ENCODE results near the gene PEX16. TPM values are rescaled to one million over a fixed set of nuclear protein-coding genes. Genes with fewer than 3 reads are reported as not detected.

Gene PEX16
- polyA plus RNA-seq, 3 donors from 2014 or later: 51.0 to 69.9 (median 51.2) TPM

DNA sequence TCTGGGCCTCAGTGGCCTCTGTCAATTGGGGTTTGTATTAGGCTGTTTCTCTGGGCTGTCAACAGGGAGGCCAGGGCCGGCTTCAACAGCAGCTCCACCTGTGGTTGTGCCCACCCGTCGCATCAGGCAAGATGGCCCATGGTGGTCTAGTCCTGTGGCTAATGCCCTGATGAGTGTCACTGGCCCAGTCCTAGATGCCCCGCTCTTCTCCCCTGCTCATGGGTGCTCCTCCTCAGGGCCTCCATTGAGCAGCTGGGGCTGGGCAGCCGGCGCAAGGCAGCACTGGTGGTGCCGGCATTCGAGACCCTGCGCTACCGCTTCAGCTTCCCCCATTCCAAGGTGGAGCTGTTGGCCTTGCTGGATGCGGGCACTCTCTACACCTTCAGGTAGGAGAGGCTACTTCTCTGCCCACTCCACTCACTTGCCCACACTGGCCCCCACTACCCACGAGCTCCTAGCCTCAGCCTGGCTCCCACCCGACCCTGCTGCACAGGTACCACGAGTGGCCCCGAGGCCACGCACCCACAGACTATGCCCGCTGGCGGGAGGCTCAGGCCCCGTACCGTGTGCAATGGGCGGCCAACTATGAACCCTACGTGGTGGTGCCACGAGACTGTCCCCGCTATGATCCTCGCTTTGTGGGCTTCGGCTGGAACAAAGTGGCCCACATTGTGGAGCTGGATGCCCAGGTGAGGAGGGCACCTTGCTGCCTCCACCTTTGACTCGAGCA lies 10.2 kb upstream of the PEX16 start:
- H3K9me3 Mint-ChIP-seq: no peaks in the 10 kb centered on the region
- peaks cover 10 to 19% (median 12%) of the 10 kb centered on the region in 3 donors for H3K27me3 Mint-ChIP-seq (ENCODE audit: low read depth in 3 of 3)
- DNase-seq: no peak
- H3K36me3 Mint-ChIP-seq: peaks cover 3 to 6% (median 4%) of the 10 kb centered on the region in 3 donors
- H3K4me3 Mint-ChIP-seq: no peak overlapping the region
- peaks cover 48 to 49% of the 10 kb centered on the region in 2 donors for H3K4me1 Mint-ChIP-seq
- H3K27ac Mint-ChIP-seq: peak overlapping the region in 5 of 6 donors; percentile 28 to 83 (median 50)

GRCh38 chr11:45927332-45927683 lies 9.6 kb upstream of the PEX16 start:
- DNase-seq: no peak
- H3K27me3 Mint-ChIP-seq (ENCODE audit: low read depth in 3 of 3): peaks cover 10 to 19% (median 12%) of the 10 kb centered on the region in 3 donors
- H3K9me3 Mint-ChIP-seq: no peaks in the 10 kb centered on the region
- H3K4me3 Mint-ChIP-seq: no peak overlapping the region
- H3K36me3 Mint-ChIP-seq: peaks cover 3 to 6% (median 4%) of the 10 kb centered on the region in 3 donors
- H3K4me1 Mint-ChIP-seq: peaks cover 43 to 47% of the 10 kb centered on the region in 2 donors
- H3K27ac Mint-ChIP-seq: peak overlapping the region in 4 of 6 donors; percentile 36 to 83 (median 59)

DNA sequence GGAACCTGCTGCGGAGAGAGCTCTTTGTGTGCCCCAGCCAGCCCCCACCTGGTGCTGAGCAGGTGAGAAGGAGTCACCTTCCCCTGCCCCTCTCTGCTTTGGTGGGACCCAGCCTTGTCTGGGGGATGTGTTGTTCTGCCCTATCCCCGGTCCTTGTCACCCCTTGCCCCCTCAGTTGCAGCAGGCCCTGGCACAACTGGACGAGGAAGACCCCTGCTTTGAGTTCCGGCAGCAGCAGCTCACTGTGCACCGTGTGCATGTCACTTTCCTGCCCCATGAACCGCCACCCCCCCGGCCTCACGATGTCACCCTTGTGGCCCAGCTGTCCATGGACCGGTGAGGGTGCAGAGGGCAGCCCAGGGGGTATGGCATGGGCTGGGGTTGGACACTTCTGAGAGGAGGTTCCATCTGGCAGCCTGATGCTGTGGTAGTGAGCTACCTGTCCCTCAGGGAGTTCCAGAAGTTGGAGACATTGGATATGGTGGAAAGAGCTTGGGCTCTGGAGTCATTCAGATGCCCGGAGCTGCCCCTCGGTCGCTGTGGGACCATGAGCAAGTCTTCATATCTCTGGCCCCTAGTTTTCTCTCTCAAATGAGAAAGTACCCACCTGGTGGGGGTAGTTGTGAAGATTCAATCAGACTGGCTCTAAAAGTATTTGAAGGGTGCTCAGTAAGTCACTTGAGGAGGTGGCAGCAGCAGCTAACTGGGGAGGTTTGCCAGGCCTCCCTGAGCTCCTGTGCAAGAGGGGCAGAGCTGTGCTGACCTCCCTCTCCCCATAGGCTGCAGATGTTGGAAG lies 9.1 kb upstream of the PEX16 start:
- Mint-ChIP-seq H3K4me1 (peaks cover 42 to 47% of the 10 kb centered on the region in 2 donors), H3K9me3 (no peaks in the 10 kb centered on the region), H3K4me3 (no peak overlapping the region), H3K27ac (peak overlapping the region in 3 of 6 donors; percentile 30 to 68 (median 50)), H3K36me3 (peaks cover 3 to 6% (median 4%) of the 10 kb centered on the region in 3 donors), H3K27me3 (ENCODE audit: low read depth in 3 of 3) (peaks cover 6 to 19% (median 13%) of the 10 kb centered on the region in 3 donors)
- DNase-seq: no peak

DNA sequence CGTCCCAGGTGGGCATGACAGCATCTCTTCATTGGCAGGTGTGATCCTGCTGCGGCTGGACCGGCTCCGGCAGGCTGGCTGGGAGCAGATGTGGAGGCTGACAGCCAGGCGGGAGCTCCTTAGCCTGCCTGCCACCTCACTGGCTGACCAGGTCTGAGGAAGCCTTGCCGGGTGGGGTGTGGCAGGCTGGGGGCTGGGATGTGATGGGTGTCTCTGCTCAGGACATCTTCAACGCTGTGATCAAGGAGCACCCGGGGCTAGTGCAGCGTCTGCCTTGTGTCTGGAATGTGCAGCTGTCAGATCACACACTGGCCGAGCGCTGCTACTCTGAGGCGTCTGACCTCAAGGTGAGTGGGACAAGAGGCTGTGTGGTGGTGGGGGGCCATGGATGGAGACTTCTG lies 8.3 kb upstream of the PEX16 start:
- no peak overlapping the region for H3K27ac Mint-ChIP-seq
- DNase-seq: no peak
- no peaks in the 10 kb centered on the region for H3K9me3 Mint-ChIP-seq
- H3K27me3 Mint-ChIP-seq (ENCODE audit: low read depth in 3 of 3): peaks cover 6 to 17% (median 17%) of the 10 kb centered on the region in 3 donors
- H3K4me3 Mint-ChIP-seq: peak overlapping the region in 1 of 5 donors; percentile 29
- H3K36me3 Mint-ChIP-seq: peaks cover 0 to 4% (median 0%) of the 10 kb centered on the region in 3 donors
- peaks cover 34 to 45% of the 10 kb centered on the region in 2 donors for H3K4me1 Mint-ChIP-seq

- no peak for DNase-seq
- Mint-ChIP-seq H3K4me1 (peaks cover 30 to 43% of the 10 kb centered on the region in 2 donors), H3K9me3 (no peaks in the 10 kb centered on the region), H3K4me3 (peak overlapping the region in 1 of 5 donors; percentile 29), H3K27me3 (ENCODE audit: low read depth in 3 of 3) (peaks cover 6 to 17% (median 17%) of the 10 kb centered on the region in 3 donors), H3K36me3 (peaks cover 0 to 4% (median 0%) of the 10 kb centered on the region in 3 donors), H3K27ac (no peak overlapping the region)
Measured at GRCh38 chr11:45925550-45925949, 7.9 kb upstream of the PEX16 start.

GRCh38 chr11:45924927-45925326 lies 7.2 kb upstream of the PEX16 start:
- H3K27ac Mint-ChIP-seq: no peak overlapping the region
- no peak for DNase-seq
- H3K9me3 Mint-ChIP-seq: no peaks in the 10 kb centered on the region
- H3K4me3 Mint-ChIP-seq: no peak overlapping the region
- H3K36me3 Mint-ChIP-seq: peaks cover 0 to 4% (median 0%) of the 10 kb centered on the region in 3 donors
- H3K4me1 Mint-ChIP-seq: peaks cover 23 to 38% of the 10 kb centered on the region in 2 donors
- H3K27me3 Mint-ChIP-seq (ENCODE audit: low read depth in 3 of 3): peaks cover 0 to 14% (median 13%) of the 10 kb centered on the region in 3 donors

GRCh38 chr11:45924036-45924915 lies 6.6 kb upstream of the PEX16 start:
- H3K4me3 Mint-ChIP-seq: peak overlapping the region; percentile 42 to 72 (median 57)
- H3K36me3 Mint-ChIP-seq: peaks cover 0 to 4% (median 0%) of the 10 kb centered on the region in 3 donors
- no peaks in the 10 kb centered on the region for H3K9me3 Mint-ChIP-seq
- H3K27me3 Mint-ChIP-seq (ENCODE audit: low read depth in 3 of 3): peaks cover 0 to 12% (median 12%) of the 10 kb centered on the region in 3 donors
- no peak for DNase-seq
- peak overlapping the region in 1 of 6 donors; percentile 36 for H3K27ac Mint-ChIP-seq
- H3K4me1 Mint-ChIP-seq: peaks cover 21 to 36% of the 10 kb centered on the region in 2 donors

GRCh38 chr11:45922425-45923082 lies 4.9 kb upstream of the PEX16 start, which contains the start of gene LARGE2:
LARGE2 (plus strand) TSS chr11:45922656; CDS start chr11:45922883, 227 bp downstream.
- H3K9me3 Mint-ChIP-seq: no peaks in the 10 kb centered on the region
- peaks cover 4 to 19% (median 15%) of the 10 kb centered on the region in 3 donors for H3K27me3 Mint-ChIP-seq (ENCODE audit: low read depth in 3 of 3)
- peaks cover 33 to 44% of the 10 kb centered on the region in 2 donors for H3K4me1 Mint-ChIP-seq

DNA sequence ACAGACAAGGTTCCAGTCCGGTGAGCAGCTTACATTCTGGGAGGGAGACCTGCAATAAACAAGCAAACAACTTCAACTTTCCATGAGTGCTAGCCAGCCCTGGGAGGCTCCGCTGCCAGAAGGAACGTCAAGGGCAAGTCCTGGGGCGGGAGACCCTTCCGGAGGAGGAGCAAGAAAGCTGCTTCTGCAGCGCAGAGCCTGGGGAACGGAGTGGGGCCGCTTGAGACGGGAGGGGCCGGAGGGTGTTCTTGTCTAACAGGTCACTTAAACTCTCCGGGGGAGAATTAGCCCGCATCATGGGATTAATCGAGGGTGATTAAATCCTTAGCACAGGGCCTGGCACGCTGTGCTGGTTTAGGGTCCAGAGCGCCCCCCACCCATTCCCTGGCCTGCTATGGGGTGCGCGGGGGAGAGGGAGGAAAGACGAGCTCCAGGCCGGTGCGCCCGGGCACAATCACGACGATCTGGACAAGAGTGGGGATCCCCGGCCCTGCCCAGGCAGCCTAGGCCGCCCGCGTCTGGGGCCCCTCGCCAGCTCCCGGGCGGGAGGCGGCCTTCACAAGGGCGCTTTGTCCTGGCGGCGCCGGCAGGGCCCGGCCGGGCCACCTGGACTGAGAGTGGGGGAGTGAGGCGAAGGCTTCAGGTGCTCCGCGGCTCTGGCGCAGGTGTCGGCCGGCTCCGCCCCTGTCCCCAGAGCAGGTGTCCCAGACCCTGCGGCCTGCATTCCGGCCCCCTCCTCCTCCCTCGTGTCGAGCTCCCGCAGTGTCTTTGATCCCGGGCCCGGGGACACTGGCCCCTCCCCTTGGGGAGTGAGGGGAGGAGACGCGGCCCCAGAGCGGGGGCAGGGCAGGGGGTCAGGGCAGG lies 4.1 kb upstream of the PEX16 start:
- H3K9me3 Mint-ChIP-seq: no peaks in the 10 kb centered on the region
- H3K4me1 Mint-ChIP-seq: peaks cover 33 to 45% of the 10 kb centered on the region in 2 donors
- peaks cover 0 to 4% (median 0%) of the 10 kb centered on the region in 3 donors for H3K36me3 Mint-ChIP-seq
- peak overlapping the region; percentile 52 to 78 (median 70) for H3K4me3 Mint-ChIP-seq
- H3K27ac Mint-ChIP-seq: no peak overlapping the region
- H3K27me3 Mint-ChIP-seq (ENCODE audit: low read depth in 3 of 3): peaks cover 4 to 19% (median 15%) of the 10 kb centered on the region in 3 donors
- no peak for DNase-seq

More at GRCh38 chr11:45922425-45923082, 4.9 kb upstream of the PEX16 start, which contains the start of gene LARGE2:
- DNase-seq: peak in 1 of 3 donors; percentile 24
- no peak within 1 kb of the TSS for H3K27ac Mint-ChIP-seq
- peaks cover 0 to 4% (median 0%) of the 10 kb centered on the region in 3 donors for H3K36me3 Mint-ChIP-seq
- H3K4me3 Mint-ChIP-seq: peak within 1 kb of the TSS; percentile 70 to 85 (median 74)

- Mint-ChIP-seq H3K27me3 (ENCODE audit: low read depth in 3 of 3) (peaks cover 4 to 19% (median 15%) of the 10 kb centered on the region in 3 donors), H3K9me3 (no peaks in the 10 kb centered on the region), H3K27ac (no peak overlapping the region), H3K4me1 (peaks cover 42 to 55% of the 10 kb centered on the region in 2 donors), H3K4me3 (peak overlapping the region; percentile 23 to 78 (median 70)), H3K36me3 (peaks cover 0 to 4% (median 0%) of the 10 kb centered on the region in 3 donors)
- no peak for DNase-seq
Measured at GRCh38 chr11:45920531-45921477, 3.1 kb upstream of the PEX16 start.

All from immature natural killer cell (primary cell).